Prostate gland (tissue), 2 donors: Measurements from ENCODE around the gene INTS2.

ENCODE experiments used
- POLR2AphosphoS5 ChIP-seq: sonication (generic); formaldehyde crosslinking; IDR thresholded peaks from one replicate; pipeline ENCODE4 v1.6.1; 2017; ENCODE audit warnings: antibody characterized with exemption
- TF ChIP-seq, protein P1 (sequence below), 4 experiments: fragments of 200-600 bp in 2 of 4; fragments of 450-650 bp in 2 of 4; sonication (generic) in 2 of 4; IDR thresholded peaks; 1 replicate in 3 of 4; 2 replicates in 1 of 4; pipeline ENCODE4 v1.5.1; 2016 to 2019; ENCODE audit warnings: antibody characterized with exemption in 4 of 4, mild to moderate bottlenecking in 2 of 4, moderate library complexity in 2 of 4

GRCh38 chr17:61816538-61816937, 111.2 kb downstream of the INTS2 start:
- TF ChIP-seq, protein P1, sequence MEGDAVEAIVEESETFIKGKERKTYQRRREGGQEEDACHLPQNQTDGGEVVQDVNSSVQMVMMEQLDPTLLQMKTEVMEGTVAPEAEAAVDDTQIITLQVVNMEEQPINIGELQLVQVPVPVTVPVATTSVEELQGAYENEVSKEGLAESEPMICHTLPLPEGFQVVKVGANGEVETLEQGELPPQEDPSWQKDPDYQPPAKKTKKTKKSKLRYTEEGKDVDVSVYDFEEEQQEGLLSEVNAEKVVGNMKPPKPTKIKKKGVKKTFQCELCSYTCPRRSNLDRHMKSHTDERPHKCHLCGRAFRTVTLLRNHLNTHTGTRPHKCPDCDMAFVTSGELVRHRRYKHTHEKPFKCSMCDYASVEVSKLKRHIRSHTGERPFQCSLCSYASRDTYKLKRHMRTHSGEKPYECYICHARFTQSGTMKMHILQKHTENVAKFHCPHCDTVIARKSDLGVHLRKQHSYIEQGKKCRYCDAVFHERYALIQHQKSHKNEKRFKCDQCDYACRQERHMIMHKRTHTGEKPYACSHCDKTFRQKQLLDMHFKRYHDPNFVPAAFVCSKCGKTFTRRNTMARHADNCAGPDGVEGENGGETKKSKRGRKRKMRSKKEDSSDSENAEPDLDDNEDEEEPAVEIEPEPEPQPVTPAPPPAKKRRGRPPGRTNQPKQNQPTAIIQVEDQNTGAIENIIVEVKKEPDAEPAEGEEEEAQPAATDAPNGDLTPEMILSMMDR (IDR thresholded peaks at IDR 0.05): no peak
- no peak for TF ChIP-seq POLR2AphosphoS5
